GM18498 (cell line): ENCODE results near the gene HIPK2.

Experiments
- ATAC-seq: cut with Tn5 transposase; IDR thresholded peaks from one replicate; pipeline ENCODE4 v1.9.1; 2021; ENCODE audit warnings: mild to moderate bottlenecking, moderate library complexity; ENCODE audit not compliant: unreplicated experiment

The HIPK2 gene

GRCh38 chr7:139523968-139524815 lies 253.6 kb downstream of the HIPK2 start:
- no peak for ATAC-seq

- no peak for ATAC-seq
These were observed 254.4 kb downstream of the HIPK2 start, which contains the start of gene CLEC2L for GRCh38 chr7:139523199-139523941. Gene CLEC2L (plus strand): TSS chr7:139523685. CDS start chr7:139523928, 243 bp downstream.

GRCh38 chr7:139522830-139523198 lies 255.0 kb downstream of the HIPK2 start:
- no peak for ATAC-seq

GRCh38 chr7:139521439-139521838 lies 256.4 kb downstream of the HIPK2 start:
- no peak for ATAC-seq

- ATAC-seq = no peak
These were observed 262.5 kb downstream of the HIPK2 start for GRCh38 chr7:139515266-139515665.
